Loucy (cell line): ENCODE results near the gene ADAMTS2.

ENCODE experiments used
- EZH2phosphoT487 ChIP-seq: fragments of 200-600 bp; IDR thresholded peaks from 2 replicates; pipeline ENCODE4 v1.6.1; 2018; ENCODE audit warnings: antibody characterized with exemption, mild to moderate bottlenecking, moderate library complexity, borderline replicate concordance
- TF ChIP-seq, protein P1 (sequence below): fragments of 200-600 bp; sonication (generic); conservative IDR thresholded peaks from 2 replicates; pipeline ENCODE4 v1.5.1; 2014; ENCODE audit warnings: mild to moderate bottlenecking, antibody characterized with exemption, low read length

DNA sequence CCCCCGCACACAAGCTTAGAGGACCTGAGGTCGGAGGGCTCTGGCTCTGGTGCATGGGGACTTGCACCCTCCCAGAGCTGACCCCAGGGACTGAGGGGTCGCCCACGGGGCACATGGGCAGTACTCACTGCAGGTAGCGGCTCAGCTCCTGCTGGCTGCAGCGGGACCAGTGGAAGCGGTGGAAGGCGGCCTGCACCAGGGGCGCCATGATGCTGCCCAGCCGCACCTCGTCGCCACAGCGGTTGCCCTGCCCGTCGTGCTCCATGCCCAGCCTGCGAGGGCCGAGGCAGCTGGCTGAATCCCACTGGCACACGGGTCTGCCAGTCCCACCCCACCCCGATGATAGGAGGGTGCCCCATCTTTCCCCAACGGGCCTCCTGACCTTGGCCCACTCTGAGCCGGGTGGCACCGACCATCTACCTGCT is 191.3 kb downstream of the ADAMTS2 start:
- TF ChIP-seq, protein P1, sequence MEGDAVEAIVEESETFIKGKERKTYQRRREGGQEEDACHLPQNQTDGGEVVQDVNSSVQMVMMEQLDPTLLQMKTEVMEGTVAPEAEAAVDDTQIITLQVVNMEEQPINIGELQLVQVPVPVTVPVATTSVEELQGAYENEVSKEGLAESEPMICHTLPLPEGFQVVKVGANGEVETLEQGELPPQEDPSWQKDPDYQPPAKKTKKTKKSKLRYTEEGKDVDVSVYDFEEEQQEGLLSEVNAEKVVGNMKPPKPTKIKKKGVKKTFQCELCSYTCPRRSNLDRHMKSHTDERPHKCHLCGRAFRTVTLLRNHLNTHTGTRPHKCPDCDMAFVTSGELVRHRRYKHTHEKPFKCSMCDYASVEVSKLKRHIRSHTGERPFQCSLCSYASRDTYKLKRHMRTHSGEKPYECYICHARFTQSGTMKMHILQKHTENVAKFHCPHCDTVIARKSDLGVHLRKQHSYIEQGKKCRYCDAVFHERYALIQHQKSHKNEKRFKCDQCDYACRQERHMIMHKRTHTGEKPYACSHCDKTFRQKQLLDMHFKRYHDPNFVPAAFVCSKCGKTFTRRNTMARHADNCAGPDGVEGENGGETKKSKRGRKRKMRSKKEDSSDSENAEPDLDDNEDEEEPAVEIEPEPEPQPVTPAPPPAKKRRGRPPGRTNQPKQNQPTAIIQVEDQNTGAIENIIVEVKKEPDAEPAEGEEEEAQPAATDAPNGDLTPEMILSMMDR = no peak
- no peak for TF ChIP-seq EZH2phosphoT487
